ENCODE results near the gene STX1B.
"Not testable (repeated sequence)": the region's sequence is repeated elsewhere in the genome, so short reads cannot be mapped to it uniquely, and the experiment has no call there.

STX1B gene

DNA sequence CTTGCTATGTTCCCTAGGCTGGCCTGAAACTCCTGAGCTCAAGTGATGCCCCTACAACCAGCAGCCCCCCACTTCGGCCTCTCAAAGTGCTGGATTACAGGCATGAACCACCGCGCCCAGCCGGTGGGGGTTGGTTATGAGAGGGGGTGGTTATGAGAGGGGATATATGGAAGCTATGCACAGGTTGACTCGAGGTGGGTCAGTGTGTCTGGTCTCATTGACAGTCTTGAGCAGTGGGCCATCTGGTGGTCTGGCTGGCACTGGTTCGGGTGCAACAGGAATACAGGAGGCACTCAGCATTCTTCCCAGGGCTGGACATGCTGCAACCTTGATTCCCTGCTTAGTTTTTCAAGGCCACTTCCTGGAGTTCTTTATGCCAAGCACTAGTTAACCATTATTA is 5.6 kb upstream of the STX1B start:
- no peak for FAIRE-seq

DNA sequence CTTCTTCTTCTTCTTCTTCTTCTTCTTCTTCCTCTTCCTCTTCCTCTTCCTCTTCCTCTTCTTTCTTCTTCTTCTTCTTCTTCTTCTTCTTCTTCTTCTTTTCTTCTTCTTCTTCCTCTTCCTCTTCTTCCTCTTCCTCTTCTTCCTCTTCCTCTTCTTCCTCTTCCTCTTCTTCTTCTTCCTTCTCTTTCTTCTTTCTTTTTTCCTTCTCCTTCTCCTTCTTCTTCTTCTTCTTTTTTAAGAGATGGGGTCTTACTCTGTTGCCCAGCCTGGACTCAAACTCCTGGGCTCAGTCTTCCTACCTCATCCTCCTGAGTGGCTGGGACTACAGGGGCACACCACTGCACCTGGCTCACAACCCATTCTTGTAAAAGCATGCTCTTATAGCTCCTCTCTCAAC is 2.9 kb upstream of the STX1B start:
- DNase-seq (ENCODE audit: low spot score); FAIRE-seq: not testable (repeated sequence)

More for the DNA sequence above, 5.6 kb upstream of the STX1B start:
- DNase-seq (ENCODE audit: low spot score): no peak

DNA sequence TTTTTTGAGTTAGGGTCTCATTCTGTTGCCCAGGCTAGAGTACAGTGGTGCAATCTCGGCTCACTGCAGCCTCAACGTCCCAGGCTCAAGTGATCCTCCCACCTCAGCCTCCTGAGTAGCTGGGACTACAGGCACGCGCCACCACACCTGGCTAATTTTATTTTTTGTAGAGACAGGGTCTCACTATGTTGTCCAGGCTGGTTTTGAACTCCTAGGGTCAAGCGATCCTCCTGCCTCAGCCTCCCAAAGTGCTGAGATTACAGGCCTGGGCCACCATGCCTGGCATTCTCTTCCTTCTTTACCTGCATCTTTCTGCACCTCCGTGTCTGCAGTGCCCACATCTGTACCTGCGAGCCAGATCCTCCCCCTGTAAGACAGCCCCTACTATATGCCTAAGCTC is 1.4 kb upstream of the STX1B start:
- DNase-seq (ENCODE audit: low spot score); FAIRE-seq: not testable (repeated sequence)

DNA sequence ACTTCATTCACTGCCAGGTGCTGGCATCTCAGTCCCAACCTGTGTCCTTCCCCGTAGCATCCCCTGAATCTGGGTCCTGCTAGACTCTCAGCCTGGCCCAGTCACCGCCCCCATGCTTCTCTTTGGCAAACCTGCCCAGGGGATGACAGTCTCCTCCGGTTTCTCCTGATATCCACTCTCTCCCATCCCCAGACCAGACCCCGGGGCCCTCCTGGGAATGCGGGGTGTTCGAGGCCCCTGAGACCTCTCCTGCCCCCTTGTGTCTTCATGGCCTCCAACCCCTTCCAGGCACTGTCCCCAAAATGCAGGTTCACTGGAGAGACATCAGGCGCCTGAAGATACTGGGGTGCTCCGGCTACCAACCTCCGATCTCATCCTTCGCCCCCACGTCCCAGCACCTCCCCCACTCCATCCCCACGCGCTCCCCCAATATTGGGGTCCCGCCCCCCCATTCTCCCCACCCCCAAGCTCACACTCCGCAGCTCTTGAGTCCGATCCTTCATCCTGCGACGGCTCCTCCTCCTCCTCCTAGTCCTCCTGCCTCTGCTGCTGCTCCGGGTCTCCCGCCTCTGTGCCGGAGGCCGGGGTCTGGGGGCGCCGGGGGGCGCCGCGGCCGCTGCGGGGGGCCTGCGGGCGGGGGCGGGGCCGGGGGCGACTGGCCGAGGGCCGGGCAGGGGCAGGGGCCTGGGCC is 399 bp downstream of the STX1B start:
- FAIRE-seq (no peak), DNase-seq (ENCODE audit: low spot score) (no peak)

DNA sequence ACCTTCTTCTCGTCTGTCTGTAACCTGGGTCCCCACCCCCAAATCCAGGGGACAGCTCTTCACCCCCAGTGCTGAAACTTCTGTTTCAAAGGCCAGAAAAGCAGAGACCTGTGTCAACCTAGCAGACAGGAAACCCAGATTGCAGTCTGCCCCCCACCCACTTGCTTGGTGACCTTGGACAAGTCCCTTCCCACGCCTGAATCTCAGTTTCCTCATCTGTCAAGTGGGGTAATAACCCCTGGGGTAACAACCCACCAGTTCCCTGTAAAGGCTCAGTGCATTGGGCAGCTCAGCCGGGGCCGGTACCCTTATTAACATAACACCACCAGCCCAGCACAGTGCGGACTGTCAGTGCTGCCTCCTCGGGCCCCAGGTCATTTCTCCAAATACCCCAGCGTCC is 1.3 kb downstream of the STX1B start:
- DNase-seq (ENCODE audit: low spot score) (no peak), FAIRE-seq (no peak)

DNA sequence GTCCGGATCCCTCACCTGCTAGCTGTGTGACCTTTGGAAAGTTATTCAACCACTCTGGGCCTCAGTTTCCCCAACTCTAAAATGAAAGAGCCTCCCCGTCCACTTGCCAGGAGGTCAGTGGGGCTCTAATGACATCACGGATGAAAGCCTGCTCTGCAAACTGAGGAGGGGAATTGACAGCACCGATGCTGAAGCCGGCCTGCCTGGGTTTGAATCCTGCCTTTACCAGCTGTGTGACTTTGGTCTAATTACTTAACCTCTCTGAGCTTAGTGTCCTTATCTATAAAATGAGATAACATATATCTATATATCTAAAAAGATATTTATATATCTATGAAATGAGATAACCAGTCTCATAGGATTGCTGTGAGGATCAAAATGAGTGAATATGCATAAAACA is 1.9 kb downstream of the STX1B start:
- FAIRE-seq: no peak
- no peak for DNase-seq (ENCODE audit: low spot score)

DNA sequence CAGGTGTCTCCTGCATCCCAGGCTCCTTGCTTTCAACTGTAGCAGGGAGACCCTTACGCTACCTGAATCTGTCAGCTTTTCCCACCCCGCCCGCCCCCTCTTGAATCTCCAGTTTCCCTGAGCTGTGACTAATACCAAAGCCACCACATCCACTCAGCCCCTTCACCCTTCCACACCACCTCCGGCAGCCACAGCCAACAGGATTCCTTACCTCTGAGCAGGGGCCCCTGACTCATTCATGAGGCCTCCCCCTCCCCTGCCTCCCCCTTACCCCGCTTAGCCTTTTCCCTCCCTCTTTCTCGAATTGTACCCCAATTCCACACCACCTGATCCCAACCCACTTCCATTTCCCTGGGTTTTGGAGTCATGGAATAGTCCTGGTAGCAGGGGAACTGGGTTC is 2.3 kb downstream of the STX1B start:
- FAIRE-seq (no peak), DNase-seq (ENCODE audit: low spot score) (peak; percentile 72)

DNA sequence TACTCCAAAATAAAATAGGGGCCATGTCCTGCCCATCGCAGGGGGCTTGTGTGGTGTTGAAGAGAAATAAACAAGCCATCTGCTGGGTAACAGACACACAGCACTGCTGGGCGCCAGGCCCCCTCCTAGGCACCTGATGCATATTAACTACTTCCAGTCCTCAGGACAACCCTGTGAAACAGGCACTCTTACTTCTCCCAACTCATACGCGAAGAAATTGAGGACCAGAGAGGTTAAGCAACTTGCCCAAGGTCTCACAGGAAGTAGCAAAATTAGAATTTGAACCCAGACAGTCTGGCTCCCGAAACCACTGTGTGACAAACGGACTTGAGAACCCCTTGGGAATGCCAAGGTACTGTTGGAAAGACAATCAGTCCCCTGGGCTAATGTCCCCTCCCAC is 2.8 kb downstream of the STX1B start:
- no peak for DNase-seq (ENCODE audit: low spot score)
- FAIRE-seq: no peak

DNA sequence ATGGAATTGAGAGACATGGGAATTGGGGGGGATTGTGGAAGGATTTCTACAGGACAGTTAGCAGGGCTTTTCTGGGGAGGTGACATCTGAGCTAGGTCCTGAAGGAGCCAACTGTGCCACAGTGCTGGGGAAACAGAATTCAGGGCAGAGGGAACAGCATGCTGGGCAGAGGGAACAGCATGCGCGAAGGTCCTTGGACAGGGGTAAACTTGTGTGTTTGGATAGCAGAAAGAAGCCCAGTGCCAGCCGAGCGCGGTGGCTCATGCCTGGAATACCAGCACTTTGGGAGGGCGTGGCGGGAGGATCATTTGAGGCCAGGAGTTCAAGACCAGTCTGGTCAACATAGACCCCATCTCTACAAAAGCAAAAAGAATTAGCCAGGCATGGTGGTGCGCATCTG is 3.8 kb downstream of the STX1B start:
- no peak for DNase-seq (ENCODE audit: low spot score)
- FAIRE-seq: no peak

DNA sequence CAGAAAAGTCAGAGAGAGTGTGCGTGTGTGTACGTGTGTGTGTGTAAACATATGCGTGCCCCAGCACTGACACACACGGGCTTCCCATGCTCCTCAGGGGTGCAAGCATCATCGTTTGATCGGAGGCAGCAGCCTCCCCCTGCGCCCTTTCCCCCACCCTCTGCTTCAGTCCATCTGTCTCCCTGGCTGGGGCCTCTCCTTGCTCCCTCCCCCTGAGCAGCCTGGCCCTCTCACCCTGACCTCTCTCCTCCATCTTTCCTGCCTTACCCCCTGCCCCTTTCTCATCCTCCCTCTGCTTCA is 4.4 kb downstream of the STX1B start:
- DNase-seq (ENCODE audit: low spot score) (no peak), FAIRE-seq (no peak)

DNA sequence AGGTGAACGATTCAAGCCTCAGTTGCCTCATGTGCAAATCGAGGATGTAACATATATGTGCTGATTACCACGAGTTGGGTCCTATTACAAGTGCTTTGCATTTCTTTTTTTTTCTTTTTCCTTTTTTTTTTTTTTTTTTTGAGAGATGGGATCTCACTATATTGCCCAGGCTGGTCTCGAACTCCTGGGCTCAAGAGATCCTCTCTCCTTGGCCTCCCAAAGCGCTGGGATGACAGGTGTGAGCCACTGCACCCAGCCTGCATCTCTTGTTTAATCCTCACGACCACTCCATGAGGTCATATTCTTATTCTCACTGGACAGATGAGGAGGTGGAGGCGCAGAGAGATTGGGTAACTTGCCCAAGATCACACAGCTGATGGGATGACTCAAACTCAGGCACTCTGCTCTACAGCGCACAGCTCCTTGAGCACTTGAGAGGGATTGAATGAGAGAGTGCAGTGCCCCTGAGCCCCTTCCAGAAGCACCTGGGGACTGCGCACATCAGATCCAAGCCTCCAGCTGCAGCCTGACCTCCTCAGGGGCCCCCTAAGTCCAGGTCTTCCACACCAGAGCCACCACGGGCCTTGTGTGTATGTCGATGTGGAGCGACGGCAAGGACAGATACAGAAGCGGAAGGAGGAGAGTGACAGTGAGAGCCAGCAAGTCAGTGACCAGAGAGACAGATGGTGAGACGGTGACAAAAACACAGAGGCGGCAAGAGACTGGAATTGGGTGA is 4.9 kb downstream of the STX1B start:
- FAIRE-seq (no peak), DNase-seq (ENCODE audit: low spot score) (no peak)

DNA sequence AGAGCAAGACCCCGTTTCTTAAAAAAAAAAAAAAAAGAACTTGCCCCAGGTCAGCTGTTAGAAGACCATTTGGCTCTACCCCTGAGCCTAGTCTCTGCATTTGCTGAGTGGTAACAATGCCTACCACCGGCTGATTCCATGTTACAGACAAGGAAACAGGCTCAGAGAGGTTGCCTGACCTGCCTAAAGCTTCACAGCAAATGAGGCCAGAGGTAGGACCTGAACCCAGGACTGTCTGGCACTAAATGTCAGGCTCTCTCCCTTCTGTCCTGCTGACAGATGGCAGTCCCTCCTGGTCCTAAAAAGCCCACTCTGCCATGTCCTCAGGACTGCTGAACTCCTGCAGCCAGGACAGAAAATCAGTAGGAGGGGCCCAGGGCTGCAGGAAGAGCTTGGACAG is 5.8 kb downstream of the STX1B start:
- no peak for FAIRE-seq
- no peak for DNase-seq (ENCODE audit: low spot score)

DNA sequence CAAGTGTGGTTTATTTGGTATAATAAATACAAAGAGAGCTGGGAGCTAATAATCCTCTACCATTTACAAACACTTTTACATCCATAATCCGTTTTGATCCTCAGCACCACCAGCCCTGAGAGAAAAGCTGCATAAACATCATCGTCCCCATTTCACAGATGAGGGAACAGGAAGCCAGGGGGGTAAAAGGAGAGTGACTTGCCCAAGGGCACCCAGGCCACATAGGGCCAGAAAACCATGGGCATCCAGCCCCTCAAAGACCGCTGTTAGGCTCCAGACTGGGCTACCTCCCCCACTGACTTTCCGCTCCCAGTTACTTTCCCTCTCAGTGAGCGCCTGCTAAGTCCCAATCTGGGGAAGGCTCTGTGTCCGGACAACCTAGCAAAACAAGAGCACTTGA is 6.7 kb downstream of the STX1B start:
- FAIRE-seq (no peak), DNase-seq (ENCODE audit: low spot score) (no peak)

DNA sequence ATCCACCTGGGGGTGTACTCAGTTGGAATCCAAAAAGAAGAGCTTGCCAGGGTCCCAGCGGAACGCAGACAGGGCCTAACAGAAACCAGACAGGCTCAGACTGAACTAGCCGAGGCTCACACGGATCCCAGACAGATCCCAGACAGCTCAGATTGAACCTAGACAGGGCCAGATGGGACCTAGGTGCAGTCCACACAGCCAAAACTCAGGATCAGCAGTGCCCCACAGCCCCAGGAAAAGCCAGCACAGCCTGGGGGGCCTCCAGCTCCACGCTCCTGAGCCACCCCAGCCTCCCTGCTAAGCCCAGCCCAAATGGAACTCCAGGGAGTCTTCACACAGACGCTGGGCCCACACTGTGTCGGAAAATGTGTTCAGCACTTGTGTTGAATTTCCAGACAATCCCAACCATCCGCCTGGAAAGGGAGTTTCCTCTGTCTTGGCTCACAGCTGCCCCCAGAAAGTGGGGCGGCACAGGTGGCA is 7.5 kb downstream of the STX1B start:
- DNase-seq (ENCODE audit: low spot score): no peak
- FAIRE-seq: no peak

DNA sequence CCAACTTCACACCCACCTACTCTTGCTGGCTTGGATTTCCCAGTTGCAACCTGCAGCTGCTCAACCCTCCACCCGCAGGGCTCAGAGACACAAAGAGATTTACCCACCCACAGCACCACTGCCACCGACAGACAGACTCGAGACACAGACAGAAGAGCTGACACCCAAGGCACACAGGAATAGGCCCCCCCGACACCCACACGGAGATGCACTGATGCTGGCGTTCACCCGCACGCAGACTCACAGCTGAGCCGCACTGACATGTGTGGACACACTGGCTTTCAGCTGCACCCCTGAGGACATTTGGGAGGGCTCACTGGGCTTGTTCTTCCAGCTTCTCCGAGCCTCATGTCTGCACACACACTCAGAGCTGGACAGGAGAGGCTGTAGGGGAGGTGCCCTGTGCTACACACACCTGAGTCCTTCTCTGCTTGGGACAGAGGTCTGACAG is 8.2 kb downstream of the STX1B start:
- FAIRE-seq (no peak), DNase-seq (ENCODE audit: low spot score) (no peak)

DNA sequence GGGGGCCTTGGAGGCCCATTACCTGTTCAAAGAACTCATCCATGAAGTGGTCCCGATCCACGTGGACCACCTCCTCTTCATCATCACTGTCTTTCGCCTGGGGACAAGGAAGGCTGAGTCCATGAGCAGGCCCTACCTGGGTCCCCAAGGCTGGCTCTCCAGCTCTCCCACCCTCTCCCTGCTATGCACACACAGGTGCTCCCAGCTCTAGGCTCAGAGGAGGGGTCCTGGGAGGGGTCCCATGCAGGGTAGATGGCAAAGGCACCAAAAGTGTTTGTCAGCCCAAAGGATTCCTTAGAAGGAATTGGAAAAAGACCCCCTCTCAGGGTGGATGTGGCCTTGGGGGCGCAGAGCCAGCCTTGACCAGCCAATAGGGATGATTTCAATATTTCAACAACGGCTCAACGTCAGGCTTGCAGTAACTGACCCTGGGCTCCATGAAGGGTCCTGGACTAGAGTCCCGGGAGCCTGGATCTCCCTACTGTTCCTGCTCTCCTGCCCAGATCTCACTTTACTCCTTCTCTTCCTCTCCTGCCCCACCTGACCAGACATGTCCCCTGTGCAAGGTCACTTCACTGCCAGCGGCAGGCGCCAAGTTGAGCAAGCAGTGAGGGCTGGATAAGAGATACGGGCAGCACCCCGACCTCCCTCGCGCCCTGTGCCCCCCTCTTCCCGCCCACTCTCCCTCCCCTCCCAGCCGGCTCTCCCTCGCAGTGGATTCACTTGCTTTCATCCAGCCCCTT is 8.8 kb downstream of the STX1B start:
- DNase-seq (ENCODE audit: low spot score): no peak
- no peak for FAIRE-seq

DNA sequence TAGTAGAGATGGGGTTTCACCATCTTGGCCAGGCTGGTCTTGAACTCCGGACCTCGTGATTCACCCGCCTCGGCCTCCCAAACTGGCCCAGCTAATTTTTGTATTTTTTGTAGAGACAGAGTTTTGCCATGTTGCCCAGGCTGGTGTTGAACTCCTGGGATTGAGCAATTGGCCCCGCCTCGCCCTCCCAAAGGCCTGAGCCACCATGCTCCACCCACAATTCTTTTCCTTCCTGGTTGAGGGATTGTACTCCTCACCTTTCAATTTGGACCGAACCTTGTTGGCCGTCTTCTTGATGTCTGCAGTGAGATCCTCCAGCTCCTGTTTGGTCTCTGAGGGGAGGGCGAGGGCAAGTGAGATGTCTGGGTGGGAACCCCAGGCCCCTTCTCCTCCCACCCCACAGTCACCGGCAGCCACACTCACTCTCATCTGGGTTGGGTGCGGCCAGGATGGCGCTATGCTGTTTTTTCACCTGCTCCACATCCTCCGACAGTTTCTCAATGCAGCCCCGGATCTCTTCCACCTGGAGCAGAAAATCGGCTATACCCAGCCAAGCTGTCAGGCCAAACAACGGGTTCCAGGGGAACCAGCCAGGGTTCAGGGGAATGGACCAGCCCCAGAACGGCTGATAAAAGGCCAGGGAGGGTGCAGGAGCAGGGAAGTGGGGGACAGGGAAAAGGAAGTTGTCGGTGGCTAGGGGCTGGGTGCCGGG is 9.6 kb downstream of the STX1B start:
- DNase-seq (ENCODE audit: low spot score) (no peak), FAIRE-seq (no peak)

DNA sequence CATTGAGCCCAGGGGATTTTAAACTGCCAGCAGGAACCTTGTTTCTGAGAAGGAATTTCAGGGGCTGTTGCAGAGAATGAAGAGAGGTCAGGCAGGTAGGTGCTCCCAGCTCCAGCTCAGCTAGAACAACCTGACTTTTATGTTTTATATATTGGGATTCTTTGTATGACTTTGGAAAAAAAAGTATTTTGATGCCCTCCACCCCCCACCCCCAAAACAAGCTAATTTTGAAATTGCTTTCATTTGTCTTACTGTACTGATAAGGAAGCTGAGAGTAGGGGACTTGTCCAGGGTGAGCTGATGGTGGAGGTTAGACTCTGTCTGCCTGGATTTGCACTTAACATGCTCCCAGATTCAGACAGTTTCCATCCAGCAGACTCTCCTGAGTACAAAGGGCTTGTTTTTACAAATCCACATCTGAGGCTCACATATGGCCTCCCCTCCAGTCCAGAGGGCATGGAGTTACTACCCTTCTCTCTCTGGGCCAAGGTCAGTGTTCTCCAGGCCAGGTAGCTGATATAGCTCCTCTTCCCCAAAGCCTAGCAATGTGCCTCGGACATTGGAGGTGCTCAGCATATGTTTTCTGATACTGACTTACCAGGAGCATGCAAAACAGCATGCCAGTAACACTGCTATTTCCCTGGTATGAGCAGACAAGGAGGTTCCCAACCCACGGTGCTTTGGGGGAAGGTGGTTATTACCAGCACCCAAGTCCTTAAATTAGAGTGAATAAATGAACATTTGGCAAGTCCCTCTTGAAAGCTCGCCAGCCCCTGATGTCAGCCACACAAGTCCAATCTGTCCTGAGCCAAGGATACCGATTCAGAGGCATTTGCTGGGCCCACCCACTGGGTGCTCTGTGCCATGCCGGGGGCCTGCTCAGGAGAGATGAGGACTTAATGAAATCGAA is 11.3 kb downstream of the STX1B start:
- FAIRE-seq (no peak), DNase-seq (ENCODE audit: low spot score) (no peak)

DNA sequence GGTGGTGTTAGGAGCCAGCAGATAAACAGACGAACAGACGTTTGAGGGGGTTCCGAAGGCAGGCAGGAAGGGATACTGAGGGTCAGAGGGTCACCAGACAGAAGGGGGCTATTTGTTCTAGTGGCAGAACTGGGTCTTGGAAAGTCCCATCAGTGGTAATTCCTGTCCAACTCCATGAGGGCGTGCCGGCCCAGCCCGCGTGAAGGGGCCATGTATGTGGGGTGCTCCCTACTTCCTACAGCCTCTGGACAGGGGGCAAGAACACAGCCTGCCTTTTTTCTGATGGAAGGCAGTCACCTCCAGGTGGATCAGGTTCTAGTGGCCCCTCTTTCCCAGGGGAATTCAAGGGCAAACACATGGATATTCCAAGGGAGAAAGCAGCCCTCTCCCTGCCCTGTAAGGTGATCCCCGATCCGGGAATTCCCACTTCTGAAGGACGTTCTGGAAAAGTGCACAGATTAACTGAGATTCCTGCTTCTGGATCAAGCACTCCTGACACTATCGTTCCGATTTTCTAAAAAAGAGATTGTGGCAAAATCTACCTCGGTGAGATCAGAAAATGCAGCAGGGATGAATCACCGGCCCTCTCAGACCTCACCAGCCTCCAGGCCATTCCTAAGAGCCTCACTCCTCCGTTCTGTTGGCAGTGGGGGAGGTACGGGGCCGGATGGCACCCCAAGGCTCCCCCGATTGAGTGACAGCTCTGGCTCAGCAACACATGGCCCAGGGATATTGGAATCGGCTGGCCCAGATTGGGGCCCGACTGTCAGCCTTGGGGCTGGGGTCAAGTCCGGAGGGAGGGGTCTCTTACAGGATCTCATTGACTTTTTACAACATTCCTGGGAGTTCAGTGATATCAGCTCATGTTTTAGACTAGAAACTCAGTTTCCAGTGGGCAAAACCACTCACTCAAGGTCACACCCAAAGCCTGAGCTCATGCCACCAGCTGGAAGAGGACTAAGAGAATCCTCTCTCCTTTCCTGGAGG is 12.4 kb downstream of the STX1B start:
- DNase-seq (ENCODE audit: low spot score) (peak; percentile 89), FAIRE-seq (peak; percentile 71)
